WERI-Rb-1 (cell line): ENCODE results near the gene STUM.

ENCODE experiments used
- DNase-seq: peaks from one replicate; pipeline ENCODE4 v3.0.0-alpha.2; 2020
- H3K27ac ChIP-seq: fragments of 250-450 bp; sonication (Bioruptor Pico); 2 replicates; pipeline ENCODE4 v1.5.1; 2020; ENCODE audit warnings: mild to moderate bottlenecking, moderate library complexity
- H3K27me3 ChIP-seq: fragments of 250-450 bp; sonication (Bioruptor Pico); 2 replicates; pipeline ENCODE4 v1.5.1; 2021; ENCODE audit warnings: mild to moderate bottlenecking, low read depth, moderate library complexity; ENCODE audit not compliant: insufficient read depth, severe bottlenecking
- H3K36me3 ChIP-seq: fragments of 250-450 bp; sonication (Bioruptor Pico); 2 replicates; pipeline ENCODE4 v1.5.1; 2020; ENCODE audit warnings: mild to moderate bottlenecking, moderate library complexity
- H3K4me3 ChIP-seq: 2 replicates; pipeline ENCODE4 v1.5.1; 2011; ENCODE audit warnings: low read depth, mild to moderate bottlenecking, control low read depth, low read length
- H3K9me3 ChIP-seq: fragments of 250-450 bp; sonication (Bioruptor Pico); 2 replicates; pipeline ENCODE4 v1.5.1; 2021; ENCODE audit warnings: mild to moderate bottlenecking, moderate library complexity; ENCODE audit not compliant: severe bottlenecking
- TF ChIP-seq, protein P1 (sequence below): IDR thresholded peaks from 2 replicates; pipeline ENCODE4 v1.5.1; 2011; ENCODE audit warnings: low read depth, mild to moderate bottlenecking, control low read depth, inconsistent platforms, low read length

The STUM gene

DNA sequence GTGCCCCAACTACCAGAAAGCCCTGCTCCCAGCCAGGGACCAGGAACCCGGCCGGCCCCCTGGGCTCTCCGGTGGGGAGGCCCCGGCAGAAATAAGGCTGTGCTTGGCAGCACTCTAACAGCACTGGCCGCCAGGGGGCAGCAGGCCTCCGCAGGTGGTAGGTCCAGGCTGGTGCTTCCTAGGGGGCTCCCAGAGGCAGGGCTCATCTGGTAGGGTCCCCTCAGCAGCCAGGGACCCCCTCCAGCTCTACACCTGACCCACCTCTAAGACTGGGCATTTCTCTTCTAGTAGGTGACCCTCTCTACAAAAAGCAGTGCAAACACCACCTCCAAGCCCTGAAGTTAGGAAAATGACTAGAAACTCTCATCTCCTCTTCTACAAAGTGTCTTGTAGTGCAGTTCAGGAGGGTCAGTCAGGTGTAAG lies 85.6 kb downstream of the STUM start:
- TF ChIP-seq, protein P1, sequence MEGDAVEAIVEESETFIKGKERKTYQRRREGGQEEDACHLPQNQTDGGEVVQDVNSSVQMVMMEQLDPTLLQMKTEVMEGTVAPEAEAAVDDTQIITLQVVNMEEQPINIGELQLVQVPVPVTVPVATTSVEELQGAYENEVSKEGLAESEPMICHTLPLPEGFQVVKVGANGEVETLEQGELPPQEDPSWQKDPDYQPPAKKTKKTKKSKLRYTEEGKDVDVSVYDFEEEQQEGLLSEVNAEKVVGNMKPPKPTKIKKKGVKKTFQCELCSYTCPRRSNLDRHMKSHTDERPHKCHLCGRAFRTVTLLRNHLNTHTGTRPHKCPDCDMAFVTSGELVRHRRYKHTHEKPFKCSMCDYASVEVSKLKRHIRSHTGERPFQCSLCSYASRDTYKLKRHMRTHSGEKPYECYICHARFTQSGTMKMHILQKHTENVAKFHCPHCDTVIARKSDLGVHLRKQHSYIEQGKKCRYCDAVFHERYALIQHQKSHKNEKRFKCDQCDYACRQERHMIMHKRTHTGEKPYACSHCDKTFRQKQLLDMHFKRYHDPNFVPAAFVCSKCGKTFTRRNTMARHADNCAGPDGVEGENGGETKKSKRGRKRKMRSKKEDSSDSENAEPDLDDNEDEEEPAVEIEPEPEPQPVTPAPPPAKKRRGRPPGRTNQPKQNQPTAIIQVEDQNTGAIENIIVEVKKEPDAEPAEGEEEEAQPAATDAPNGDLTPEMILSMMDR = peak; percentile 79
- DNase-seq = peak; percentile 55
- H3K27me3 ChIP-seq = no peaks in the 10 kb centered on the region
- H3K27ac ChIP-seq = no peak overlapping the region
- no peaks in the 10 kb centered on the region for H3K9me3 ChIP-seq
- no peaks in the 10 kb centered on the region for H3K36me3 ChIP-seq
- H3K4me3 ChIP-seq = no peak overlapping the region

DNA sequence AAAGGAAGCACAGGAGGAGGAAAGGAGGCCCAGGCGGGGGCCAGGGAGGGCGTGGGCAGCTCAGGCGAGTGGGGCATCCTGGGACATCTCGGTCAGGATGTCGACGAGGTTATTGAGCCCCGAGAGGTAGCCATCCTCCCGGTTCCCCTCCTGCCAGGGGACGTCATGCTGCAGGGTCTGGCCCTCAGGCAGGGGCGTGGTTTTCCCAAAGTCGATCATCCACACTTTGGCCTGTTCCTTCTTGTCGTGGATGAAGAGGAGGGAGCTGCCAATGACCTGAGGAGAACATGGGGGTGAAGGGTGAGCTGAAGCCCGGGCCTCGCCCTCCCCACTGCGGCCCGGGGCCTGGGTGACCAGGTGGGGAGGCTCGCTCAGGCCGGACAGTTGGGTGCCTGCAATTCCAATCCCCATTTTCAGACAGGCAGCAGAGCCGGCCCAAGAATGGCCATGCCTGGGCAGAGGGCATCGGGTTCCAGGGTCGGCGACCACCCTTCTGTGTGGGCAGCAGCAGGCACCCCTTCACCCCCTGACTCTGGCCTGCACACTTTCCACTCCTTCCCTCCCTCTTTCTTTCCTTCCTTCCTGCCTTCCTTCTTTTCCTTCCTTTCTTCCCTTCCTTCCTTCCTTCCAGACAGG lies 86.2 kb downstream of the STUM start:
- H3K27me3 ChIP-seq = no peaks in the 10 kb centered on the region
- H3K36me3 ChIP-seq = no peaks in the 10 kb centered on the region
- no peak overlapping the region for H3K4me3 ChIP-seq
- DNase-seq = no peak
- no peak overlapping the region for H3K27ac ChIP-seq
- no peaks in the 10 kb centered on the region for H3K9me3 ChIP-seq
- TF ChIP-seq, protein P1 = no peak

DNA sequence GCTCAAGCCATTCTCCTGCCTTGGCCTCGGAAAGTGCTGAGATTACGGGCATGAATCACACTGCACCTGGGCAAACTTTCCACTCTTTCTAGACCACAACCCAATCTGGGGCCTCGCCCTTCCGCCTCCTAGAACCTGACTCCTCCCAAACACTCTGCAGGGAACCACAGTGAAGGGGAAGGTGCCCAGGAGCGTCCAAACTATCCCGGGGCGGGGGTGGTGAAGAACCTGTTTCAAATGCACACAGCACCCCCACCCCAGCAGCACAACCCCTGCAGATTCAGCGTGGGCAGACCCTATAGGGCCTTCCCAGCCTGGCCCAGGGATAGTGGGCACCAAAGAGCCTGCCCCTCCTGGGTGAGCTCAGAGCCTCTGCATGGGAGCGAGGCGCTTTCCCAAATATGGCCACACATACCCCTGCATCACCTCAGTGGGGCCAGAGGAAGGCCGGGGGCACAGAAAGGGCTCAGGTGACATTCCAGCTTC lies 86.9 kb downstream of the STUM start:
- TF ChIP-seq, protein P1 = no peak
- Histone ChIP-seq H3K36me3 (no peaks in the 10 kb centered on the region), H3K4me3 (no peak overlapping the region), H3K27ac (no peak overlapping the region), H3K27me3 (no peaks in the 10 kb centered on the region), H3K9me3 (no peaks in the 10 kb centered on the region)
- DNase-seq = no peak

DNA sequence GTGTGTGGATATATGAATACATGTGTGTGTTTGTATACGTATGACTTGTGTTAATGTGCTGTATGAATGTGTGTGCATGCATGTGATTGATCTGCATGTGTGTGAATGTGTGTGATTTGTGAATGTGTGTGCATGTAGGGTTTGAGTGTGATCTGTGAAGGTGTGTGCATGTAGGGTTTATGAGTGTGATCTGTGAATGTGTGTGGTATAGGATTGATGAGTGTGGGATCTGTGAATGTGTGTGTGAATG lies 88.2 kb downstream of the STUM start:
- H3K36me3 ChIP-seq = no peaks in the 10 kb centered on the region
- H3K4me3 ChIP-seq = no peak overlapping the region
- H3K27ac ChIP-seq = no peak overlapping the region
- H3K9me3 ChIP-seq = no peaks in the 10 kb centered on the region
- no peaks in the 10 kb centered on the region for H3K27me3 ChIP-seq
- TF ChIP-seq, protein P1 = no peak
- no peak for DNase-seq

DNA sequence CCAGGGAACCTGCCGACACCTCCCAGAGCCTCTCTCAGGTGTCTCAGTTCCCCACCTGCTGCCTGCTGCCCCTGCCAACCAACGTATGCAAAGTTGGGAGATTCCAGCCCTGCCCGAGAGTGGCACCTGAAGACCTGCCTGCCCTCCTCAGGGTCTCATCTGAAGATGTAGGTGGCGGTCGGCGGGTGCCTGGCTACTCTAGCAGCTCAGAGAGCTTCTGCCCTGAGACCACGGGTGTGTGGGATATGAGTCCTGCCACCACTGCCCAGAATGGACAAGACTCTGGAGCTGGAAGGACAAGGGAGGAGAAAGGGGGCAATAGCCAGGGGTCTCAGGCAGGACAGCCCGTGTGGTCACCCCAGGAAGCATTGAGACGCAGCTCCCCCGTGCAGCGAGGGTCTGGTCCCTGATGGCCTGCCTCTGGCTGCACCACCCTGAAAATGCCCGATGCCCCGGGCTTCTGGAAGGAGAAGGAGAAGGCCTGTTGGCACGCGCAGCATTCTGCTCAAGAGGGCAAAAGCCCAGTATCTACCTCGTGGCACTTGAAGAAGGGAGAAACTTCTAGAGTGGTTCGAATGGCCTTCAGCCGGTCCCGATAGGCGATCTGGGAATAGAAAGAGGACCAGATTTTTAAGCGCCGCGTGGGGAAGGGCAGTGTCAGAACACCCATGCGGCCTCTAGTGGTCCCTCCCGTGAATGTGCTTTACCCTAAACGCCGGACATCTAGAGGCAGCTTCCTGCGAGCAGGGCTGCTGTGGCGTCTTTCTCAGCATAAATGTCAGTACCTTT lies 88.8 kb downstream of the STUM start:
- TF ChIP-seq, protein P1 = 0 out of 2 replicates have a peak, but pooled peaks have one; percentile 31
- no peaks in the 10 kb centered on the region for H3K36me3 ChIP-seq
- no peaks in the 10 kb centered on the region for H3K9me3 ChIP-seq
- H3K27me3 ChIP-seq = no peaks in the 10 kb centered on the region
- peak; percentile 33 for DNase-seq
- H3K27ac ChIP-seq = no peak overlapping the region
- H3K4me3 ChIP-seq = no peak overlapping the region
